Adrenal gland (tissue), 5 donors: Measurements from ENCODE around the gene HIC2.
"Not testable (repeated sequence)": the region's sequence is repeated elsewhere in the genome, so short reads cannot be mapped to it uniquely, and the experiment has no call there.

Experiments
- CTCF ChIP-seq, 6 experiments: fragments of 450-650 bp in 4 of 6; fragments of 200-600 bp in 2 of 6; sonication (generic) in 1 of 6; IDR thresholded peaks; 1 replicate in 5 of 6; 2 replicates in 1 of 6; pipeline versions ENCODE4 v1.5.1 to v1.8.0; 2016 to 2021; ENCODE audit warnings: antibody characterized with exemption in 6 of 6, mild to moderate bottlenecking in 2 of 6, moderate library complexity in 1 of 6
- POLR2A ChIP-seq, 2 donors: fragments of 450-650 bp; IDR thresholded peaks; one replicate each; pipeline ENCODE4 v1.6.1; 2017; ENCODE audit warnings: antibody characterized with exemption in 2 of 2, mild to moderate bottlenecking in 2 of 2, moderate library complexity in 1 of 2
- donor health status: DM: no; HTN: no; CAD: no.

GRCh38 chr22:21394613-21395012, 22.6 kb upstream of the HIC2 start:
- not testable (repeated sequence) for TF ChIP-seq CTCF, POLR2A (IDR thresholded peaks at IDR 0.05)
